SU-DHL-6 (cell line): ENCODE results near the gene RAD51B.

ENCODE experiments used
- H2AFZ ChIP-seq: fragments of 200-600 bp; sonication (generic); 2 replicates; pipeline ENCODE4 v1.6.1; 2014; ENCODE audit warnings: low read depth, mild to moderate bottlenecking, moderate library complexity, mixed read lengths, antibody characterized with exemption, low read length; ENCODE audit not compliant: severe bottlenecking
- H3F3A ChIP-seq: fragments of 200-600 bp; shearing (Covaris generic); 2 replicates; pipeline ENCODE4 v1.6.0; 2016; ENCODE audit warnings: antibody characterized with exemption, mild to moderate bottlenecking; ENCODE audit not compliant: insufficient read depth
- H3K27ac ChIP-seq: fragments of 200-600 bp; sonication (generic); 2 replicates; pipeline ENCODE4 v1.5.1; 2016; ENCODE audit warnings: low read depth, mild to moderate bottlenecking, low read length, moderate library complexity, mixed read lengths
- H3K27me3 ChIP-seq: fragments of 200-600 bp; sonication (generic), shearing (Covaris generic); 2 replicates; pipeline ENCODE4 v1.6.0; 2014; ENCODE audit warnings: mild to moderate bottlenecking, low read length
- H3K36me3 ChIP-seq: fragments of 200-600 bp; sonication (generic); 2 replicates; pipeline ENCODE4 v1.6.1; 2014; ENCODE audit warnings: mild to moderate bottlenecking, low read length, mixed read lengths
- H3K4me2 ChIP-seq: fragments of 300-600, 200-600 bp; shearing (Covaris generic), sonication (generic); 2 replicates; pipeline ENCODE4 v1.6.0; 2014; ENCODE audit warnings: low read length, low read depth, mild to moderate bottlenecking; ENCODE audit not compliant: poor library complexity, severe bottlenecking
- H3K4me3 ChIP-seq: fragments of 200-600 bp; sonication (generic); 2 replicates; pipeline ENCODE4 v1.5.1; 2014; ENCODE audit warnings: antibody characterized with exemption, low read length, mild to moderate bottlenecking, mixed read lengths; ENCODE audit not compliant: insufficient read depth, poor library complexity, severe bottlenecking
- H3K79me2 ChIP-seq: fragments of 200-600 bp; sonication (generic); 2 replicates; pipeline ENCODE4 v1.6.1; 2014; ENCODE audit warnings: mild to moderate bottlenecking, low read length, moderate library complexity; ENCODE audit not compliant: insufficient read depth
- H3K9ac ChIP-seq: fragments of 200-600 bp; sonication (generic); 2 replicates; pipeline ENCODE4 v1.7.0; 2014; ENCODE audit warnings: mild to moderate bottlenecking, low read length
- H3K9me2 ChIP-seq: fragments of 200-600 bp; sonication (generic); replicated peaks from 2 replicates; pipeline ENCODE4 v1.6.1; 2014; ENCODE audit warnings: low read length; ENCODE audit not compliant: insufficient read depth
- H3K9me3 ChIP-seq: fragments of 200-600 bp; sonication (generic); 2 replicates; pipeline ENCODE4 v1.6.1; 2014; ENCODE audit warnings: low read length, mixed read lengths; ENCODE audit not compliant: insufficient read depth
- H4K20me1 ChIP-seq: fragments of 200-600 bp; sonication (generic); 2 replicates; pipeline ENCODE4 v1.6.1; 2014; ENCODE audit warnings: low read depth, mild to moderate bottlenecking, antibody characterized with exemption, low read length, moderate library complexity, mixed read lengths
- CTCF ChIP-seq: fragments of 200-600 bp; sonication (generic); IDR thresholded peaks from one replicate; pipeline ENCODE4 v1.5.1; 2017; ENCODE audit warnings: antibody characterized with exemption, mild to moderate bottlenecking, low read length, moderate library complexity; ENCODE audit not compliant: insufficient read depth, poor library complexity, severe bottlenecking
- EZH2phosphoT487 ChIP-seq: fragments of 200-600 bp; sonication (generic), shearing (Covaris generic); conservative IDR thresholded peaks from 2 replicates; pipeline ENCODE4 v1.6.1; 2018; ENCODE audit warnings: mild to moderate bottlenecking, antibody characterized with exemption, low read length, moderate library complexity, mixed read lengths

The RAD51B gene

GRCh38 chr14:68534276-68534675 is 714.7 kb downstream of the RAD51B start:
- Histone ChIP-seq H3K9ac (no peak overlapping the region), H4K20me1 (no peaks in the 10 kb centered on the region), H3K36me3 (peaks cover 10% of the 10 kb centered on the region), H3K79me2 (no peaks in the 10 kb centered on the region), H3F3A (no peaks in the 10 kb centered on the region), H3K27me3 (no peaks in the 10 kb centered on the region), H2AFZ (no peak overlapping the region), H3K4me2 (no peak overlapping the region), H3K9me3 (peaks cover 7% of the 10 kb centered on the region; the same call in 1 of the 2 replicates), H3K9me2 (no peaks in the 10 kb centered on the region), H3K27ac (no peak overlapping the region), H3K4me3 (no peak overlapping the region)
- TF ChIP-seq CTCF (no peak), EZH2phosphoT487 (no peak)

- Histone ChIP-seq H3K9ac (no peak overlapping the region), H2AFZ (no peak overlapping the region), H3K79me2 (no peaks in the 10 kb centered on the region), H3K9me2 (no peaks in the 10 kb centered on the region), H3K9me3 (no peaks in the 10 kb centered on the region; the same call in 1 of the 2 replicates), H3K4me2 (no peak overlapping the region), H4K20me1 (no peaks in the 10 kb centered on the region), H3K4me3 (no peak overlapping the region), H3K27ac (no peak overlapping the region), H3K27me3 (no peaks in the 10 kb centered on the region), H3F3A (no peaks in the 10 kb centered on the region), H3K36me3 (peaks cover 4% of the 10 kb centered on the region; the same call in 1 of the 2 replicates)
- TF ChIP-seq CTCF, result no peak
- no peak for TF ChIP-seq EZH2phosphoT487
Measured at GRCh38 chr14:68535404-68536017, 715.9 kb downstream of the RAD51B start.

GRCh38 chr14:68536018-68536410 is 716.4 kb downstream of the RAD51B start:
- Histone ChIP-seq H3K9me2 (no peaks in the 10 kb centered on the region), H3F3A (no peaks in the 10 kb centered on the region), H3K9ac (no peak overlapping the region), H3K4me2 (no peak overlapping the region), H3K27me3 (no peaks in the 10 kb centered on the region), H3K4me3 (no peak overlapping the region), H3K36me3 (0 out of 2 replicates have a peak, but pooled peaks cover 1% of the 10 kb centered on the region), H3K79me2 (no peaks in the 10 kb centered on the region), H3K27ac (no peak overlapping the region), H3K9me3 (no peaks in the 10 kb centered on the region), H4K20me1 (no peaks in the 10 kb centered on the region), H2AFZ (no peak overlapping the region)
- TF ChIP-seq CTCF (no peak), EZH2phosphoT487 (no peak)
